Ovary (tissue), 3 donors: ENCODE data around the gene CLDN2.

Source experiments
- CTCF ChIP-seq, 3 donors: fragments of 450-650 bp in 2 of 3; fragments of 200-600 bp in 1 of 3; IDR thresholded peaks; one replicate each; pipeline versions ENCODE4 v1.5.1 to v1.8.0; 2016 to 2022; ENCODE audit warnings: antibody characterized with exemption in 3 of 3, mild to moderate bottlenecking in 1 of 3
- POLR2A ChIP-seq: fragments of 450-650 bp; IDR thresholded peaks from one replicate; pipeline ENCODE4 v1.6.1; 2017; ENCODE audit warnings: antibody characterized with exemption, mild to moderate bottlenecking, moderate library complexity
- donor health status: DM: no; HTN: no; CAD: no.

GRCh38 chrX:106972896-106973295 lies 52.7 kb downstream of the CLDN2 start:
- TF ChIP-seq CTCF (IDR thresholded peaks at IDR 0.05) (no peak), POLR2A (no peak)
